ENCODE measurements around the gene S100PBP.

The S100PBP gene

DNA sequence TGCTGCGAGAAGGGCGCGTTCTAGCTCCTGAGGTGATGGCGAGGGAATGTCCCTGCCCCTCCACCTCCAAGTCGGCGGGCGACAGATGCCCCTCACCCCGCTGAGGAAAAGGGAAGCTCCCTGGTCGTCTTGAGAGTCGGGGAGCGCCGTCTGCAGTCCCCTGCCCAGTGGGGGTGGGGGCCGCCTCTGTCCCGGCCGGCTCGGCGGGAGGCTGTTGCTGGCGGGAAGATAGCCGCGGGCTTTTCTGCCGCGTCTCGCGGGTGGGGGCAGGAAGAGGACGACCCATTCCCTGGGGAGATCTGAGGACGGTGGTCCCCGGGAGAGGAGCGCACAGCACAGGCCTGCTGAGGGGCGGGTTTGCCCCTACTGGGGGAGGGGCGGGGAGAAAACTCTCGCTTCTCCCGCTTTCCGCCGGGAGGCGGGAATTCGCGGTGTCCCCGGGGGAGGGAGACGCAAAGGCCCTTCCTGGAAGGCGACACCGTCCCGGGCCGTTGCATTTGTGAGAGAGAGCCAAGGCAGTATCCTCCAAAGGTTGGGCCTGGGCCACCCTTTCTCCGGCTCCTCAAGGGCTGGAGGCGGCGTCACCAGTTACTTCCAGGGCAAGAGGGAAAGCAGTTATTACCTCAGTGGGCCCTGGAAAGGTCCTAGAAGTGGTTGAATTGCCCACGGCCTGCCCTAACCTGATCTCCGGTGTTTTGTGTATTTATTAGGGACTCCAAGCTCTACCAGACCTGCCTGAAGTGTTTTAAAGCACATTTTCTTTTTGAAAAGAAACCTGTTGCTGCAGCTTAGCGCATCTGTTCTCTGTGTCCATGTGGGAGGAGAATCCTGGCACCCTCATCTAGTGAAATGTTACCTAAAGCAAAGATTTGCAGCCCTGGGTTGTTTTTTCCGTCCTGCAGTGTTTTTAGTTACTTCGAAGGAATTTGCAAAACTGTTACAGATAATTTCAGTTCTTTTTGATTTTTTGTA, 648 bp downstream of the S100PBP start:
- no peak for DNase-seq (ENCODE audit: extremely low spot score, insufficient read length, low read depth)

DNA sequence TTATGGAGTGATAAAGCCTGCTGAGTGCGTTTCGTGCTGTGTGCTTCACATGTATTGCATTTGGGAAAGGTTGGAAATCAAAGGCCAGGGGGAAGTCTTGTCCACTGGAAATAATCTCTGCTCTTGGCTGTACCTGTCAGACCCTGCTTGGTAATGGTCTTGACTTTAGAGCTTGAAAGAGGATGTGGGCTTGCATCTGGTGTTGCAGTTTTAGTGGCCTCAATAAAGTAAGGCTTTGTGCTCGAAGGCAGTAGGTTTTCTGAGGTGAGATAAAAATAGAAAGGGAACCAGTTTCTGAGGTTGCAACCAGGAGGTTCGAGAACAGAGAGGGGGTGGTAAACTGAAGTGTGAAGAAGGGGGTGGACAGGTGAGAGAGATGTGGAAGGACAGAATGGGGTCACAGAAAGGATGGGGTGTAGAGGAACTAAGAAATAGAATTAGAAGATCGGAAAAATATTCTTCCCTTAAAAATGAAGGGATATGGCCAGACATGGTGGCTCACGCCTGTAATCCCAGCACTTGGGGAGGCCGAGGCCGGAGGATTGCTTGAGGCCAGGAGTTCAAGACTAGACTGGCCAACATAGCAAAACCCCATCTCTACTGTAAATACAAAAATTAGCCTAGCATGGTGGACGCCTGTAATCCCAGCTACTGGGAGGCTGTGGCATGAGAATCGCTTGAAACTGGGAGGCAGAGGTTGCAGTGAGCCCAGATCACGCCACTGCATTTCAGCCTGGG, 1.5 kb downstream of the S100PBP start:
- FAIRE-seq: peak; percentile 92
- no peak for DNase-seq (ENCODE audit: extremely low spot score, insufficient read length, low read depth)

More for the DNA sequence above, 648 bp downstream of the S100PBP start:
- FAIRE-seq: peak; percentile 21

DNA sequence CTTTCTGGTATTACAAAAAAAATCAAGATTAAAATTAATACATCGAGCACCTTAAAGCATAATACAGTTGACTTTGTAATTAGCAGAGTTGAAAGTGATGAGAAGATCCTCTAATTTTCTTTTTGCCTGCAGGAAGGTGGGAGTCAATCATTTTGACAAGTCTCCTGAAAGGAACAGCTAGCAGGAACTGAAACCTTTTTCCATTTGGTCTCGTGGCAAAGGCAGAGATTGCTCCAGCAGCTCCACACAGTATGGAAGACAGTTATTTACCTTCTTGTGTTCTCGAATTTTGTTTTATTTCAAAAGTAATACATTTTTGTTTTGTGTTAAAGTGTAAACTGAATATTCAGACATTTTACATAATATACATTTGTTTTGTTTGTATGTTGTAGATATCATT, 7.7 kb downstream of the S100PBP start:
- no peak for DNase-seq (ENCODE audit: extremely low spot score, insufficient read length, low read depth)
- no peak for FAIRE-seq

DNA sequence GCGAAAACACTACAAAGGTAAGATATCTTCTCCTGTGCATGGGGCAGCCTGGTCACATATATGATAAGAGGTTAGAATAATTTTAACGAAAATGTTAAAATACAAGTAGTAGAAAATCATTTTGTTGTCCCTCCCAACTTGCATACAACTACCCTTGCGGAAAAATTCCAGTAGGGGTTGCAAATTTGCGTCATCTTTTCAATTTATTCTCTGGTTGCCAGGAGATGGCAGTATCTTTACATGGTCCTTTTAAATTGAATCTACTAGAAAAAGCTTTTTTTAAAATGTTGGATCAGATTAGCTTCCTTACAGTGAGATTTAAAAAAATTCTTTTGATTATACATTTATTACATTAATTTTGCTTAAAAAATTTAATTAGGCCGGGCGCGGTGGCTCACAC, 10.9 kb downstream of the S100PBP start:
- FAIRE-seq (no peak), DNase-seq (ENCODE audit: extremely low spot score, insufficient read length, low read depth) (no peak)

DNA sequence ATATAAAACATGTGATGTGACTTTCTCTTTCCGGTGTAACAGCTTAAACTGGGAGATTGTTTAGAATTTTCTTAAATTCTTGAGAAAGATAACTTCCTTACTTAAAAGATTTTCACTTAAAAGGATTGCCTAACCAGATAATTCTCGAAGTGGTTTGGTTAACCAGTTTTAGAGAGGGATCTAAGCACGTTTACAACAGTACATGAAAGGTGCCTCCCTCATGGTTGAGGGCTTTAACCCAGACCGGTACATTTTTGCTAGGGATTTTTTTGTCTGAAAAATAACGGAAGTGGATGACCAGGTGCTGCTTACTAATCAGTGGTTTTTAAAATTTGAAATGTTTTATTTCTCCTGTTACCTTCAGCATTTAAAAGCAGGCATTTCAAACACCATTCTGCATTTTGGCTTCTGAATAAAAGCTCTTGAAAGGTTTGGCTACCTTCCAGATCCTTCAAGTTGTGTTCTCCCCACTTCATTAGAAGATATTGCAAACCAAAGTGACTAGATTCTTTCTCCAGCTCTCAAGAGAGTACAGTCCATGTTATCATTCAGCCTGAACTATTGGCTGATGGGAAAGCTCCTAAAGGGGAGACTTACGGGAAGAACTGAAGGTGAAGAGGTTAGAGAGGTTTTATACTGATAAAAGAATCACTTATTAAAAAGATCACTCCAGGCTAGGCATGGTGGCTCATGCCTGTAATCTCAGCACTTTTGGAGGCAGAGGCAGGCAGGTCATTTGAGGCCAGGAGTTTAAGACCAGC, 12.8 kb downstream of the S100PBP start:
- DNase-seq (ENCODE audit: extremely low spot score, insufficient read length, low read depth): no peak
- FAIRE-seq: no peak

DNA sequence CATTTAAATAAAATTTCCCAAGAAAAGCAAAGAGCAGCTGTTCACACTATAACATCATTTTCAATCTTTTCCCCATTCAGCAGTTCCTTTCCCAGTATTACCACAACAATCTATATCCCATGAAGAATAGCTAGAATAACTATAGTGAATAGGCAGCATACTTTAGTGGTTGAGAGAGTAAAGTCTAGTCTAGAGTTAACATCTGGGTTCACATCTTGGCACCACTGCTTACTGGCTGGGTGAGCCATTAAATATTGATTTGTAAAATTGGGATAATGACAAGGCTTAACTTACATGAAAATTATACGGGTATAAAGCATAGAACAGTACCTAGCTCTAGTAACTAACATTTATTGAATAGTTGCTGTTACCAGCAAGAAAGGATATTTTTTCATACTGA, 14.4 kb downstream of the S100PBP start:
- FAIRE-seq (no peak), DNase-seq (ENCODE audit: extremely low spot score, insufficient read length, low read depth) (no peak)

DNA sequence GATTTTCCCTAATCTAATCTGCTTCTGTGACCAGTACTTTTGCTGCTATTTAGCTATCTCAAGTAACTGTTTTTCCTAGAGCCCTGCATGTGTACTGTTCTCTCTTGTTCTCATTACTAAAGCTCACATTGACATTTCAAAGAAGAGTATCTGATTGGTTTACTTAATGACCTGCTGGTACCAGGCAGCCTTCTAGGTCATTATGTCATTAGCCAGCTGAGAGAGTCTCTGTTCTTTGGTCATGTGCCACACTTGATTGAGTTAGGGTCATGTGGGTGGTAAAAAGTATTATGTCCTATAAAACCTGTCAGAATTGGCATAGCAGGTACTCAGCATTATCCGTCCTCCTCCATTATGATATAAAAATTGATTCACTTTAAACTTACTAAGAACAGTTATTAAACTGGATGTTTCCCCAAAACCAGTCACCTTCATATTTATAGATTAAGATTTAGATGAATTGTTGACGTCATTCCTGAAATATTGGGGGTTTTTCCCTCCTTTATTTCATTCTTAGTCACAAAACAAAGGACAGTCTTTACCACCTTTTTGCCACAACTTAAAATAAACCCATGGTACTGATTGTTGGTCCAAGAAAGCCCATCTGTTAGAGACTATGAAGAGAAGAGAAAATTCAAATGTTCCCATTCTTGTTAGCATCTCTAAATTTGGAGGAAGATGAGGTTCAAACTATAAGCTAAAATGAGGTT, 31.1 kb downstream of the S100PBP start:
- FAIRE-seq (peak; percentile 41), DNase-seq (ENCODE audit: extremely low spot score, insufficient read length, low read depth) (no peak)

DNA sequence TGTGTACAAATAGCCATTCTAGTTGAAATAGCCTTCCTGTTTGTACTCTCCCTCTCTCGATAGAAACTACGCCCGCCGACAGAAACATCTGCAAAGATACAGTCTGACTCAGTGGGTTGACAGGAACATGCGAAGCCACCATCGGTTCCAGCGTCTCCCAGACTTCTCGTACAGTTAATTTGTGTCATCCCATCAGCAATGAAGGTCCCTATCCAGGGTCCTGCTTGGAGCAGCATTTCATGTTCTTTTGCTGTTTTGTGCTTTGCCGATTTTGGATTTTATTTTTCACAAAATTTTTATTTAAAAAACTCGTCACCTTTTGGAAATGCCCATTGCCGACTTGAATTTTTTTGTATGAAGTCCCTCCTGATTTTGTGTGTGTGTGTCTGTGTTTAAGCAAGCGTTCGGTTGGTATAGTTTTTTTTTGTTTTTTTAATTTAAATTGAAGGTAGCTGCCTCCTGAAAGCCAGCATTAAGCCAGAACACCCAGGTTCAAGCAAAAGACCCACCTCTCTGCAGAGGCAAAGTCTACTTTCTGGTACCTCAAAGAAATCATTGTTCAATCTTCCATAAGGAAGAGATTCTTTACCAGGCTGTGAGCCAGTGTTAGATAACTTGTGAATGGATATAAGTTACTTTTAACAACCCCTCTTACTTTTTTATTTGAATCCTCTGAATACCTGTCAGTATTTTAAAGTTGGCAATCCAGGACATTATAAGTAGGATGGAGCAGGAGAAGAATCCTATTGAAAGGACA, 38.6 kb downstream of the S100PBP start:
- no peak for FAIRE-seq
- no peak for DNase-seq (ENCODE audit: extremely low spot score, insufficient read length, low read depth)

DNA sequence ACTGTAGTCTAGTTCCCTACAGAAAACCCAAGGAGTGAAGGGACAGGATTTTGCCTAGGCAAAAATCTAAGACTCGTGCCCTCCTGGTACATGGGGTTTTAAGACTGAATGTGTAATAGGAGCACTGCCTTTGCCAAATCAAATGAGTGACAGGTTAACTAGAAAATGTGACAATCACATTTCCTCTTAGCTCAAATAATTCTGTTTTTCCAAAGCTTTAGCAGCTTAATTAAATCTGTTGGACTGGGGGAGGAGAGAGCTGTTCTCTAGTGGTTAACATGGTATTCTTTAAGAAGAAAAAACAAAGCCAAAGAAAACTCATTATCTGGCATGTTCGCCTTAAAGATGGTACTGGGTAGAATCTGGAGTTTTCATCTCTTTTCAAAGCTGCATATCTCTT, 40.7 kb downstream of the S100PBP start:
- DNase-seq (ENCODE audit: extremely low spot score, insufficient read length, low read depth) (no peak), FAIRE-seq (no peak)

DNA sequence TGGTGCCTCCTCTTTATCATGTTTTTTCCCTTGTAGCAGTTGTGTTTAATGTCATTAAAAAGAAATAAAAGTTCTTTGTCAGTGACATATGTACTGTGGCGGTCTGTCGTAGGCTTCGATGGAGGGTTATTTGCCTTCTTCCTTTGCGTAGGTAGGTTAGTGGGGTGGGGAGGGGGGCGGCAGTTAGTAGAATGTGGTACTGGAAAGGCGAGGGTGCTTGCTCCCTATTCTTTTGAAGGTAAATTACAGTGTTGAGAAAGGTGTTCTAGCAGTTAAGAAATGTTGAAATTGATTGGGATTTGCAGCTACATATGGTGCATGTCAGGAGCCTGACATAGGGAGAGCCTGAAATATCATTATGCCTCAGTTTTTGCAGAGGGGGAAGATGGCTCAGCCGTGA, 41.3 kb downstream of the S100PBP start:
- DNase-seq (ENCODE audit: extremely low spot score, insufficient read length, low read depth): no peak
- FAIRE-seq: no peak

DNA sequence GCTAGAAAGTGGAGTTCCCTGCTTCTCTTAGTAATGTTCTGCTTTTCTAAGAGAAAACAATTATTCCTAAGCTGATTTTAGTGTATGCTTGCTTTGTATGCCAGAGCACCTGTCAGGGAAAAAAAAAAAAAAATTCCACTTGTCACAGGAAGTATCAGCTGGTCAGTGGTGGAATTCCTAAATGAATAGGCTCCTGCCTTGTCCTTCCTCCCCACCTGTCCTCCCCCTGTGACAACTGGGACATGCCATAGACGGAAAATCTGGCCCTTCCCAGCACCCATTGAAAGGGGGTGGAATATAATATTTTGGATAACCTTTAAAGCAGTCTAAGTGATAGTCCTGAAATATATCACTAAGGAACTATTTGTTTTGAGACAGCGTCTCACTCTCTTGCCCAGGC, 42.5 kb downstream of the S100PBP start:
- DNase-seq (ENCODE audit: extremely low spot score, insufficient read length, low read depth) (no peak), FAIRE-seq (no peak)

DNA sequence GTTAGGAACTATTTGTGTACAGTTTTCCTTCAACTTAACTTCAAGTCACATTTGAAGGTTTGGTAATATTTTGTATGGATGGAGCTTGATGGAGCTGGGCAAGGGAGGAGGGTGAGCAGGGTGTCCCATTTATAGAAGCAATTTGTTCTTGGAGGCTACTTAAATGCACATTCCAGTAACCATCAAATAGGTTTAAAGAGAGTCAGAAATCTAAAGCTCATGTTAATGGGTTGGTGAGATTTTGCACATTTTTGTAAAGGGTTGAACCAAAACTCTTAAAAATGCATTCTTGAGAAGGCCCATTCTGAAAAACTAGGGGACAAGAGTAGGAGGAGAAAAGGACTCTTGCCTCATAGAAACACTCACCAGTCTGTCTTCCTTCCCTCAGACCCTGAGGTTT, 43.1 kb downstream of the S100PBP start:
- no peak for FAIRE-seq
- DNase-seq (ENCODE audit: extremely low spot score, insufficient read length, low read depth): no peak

DNA sequence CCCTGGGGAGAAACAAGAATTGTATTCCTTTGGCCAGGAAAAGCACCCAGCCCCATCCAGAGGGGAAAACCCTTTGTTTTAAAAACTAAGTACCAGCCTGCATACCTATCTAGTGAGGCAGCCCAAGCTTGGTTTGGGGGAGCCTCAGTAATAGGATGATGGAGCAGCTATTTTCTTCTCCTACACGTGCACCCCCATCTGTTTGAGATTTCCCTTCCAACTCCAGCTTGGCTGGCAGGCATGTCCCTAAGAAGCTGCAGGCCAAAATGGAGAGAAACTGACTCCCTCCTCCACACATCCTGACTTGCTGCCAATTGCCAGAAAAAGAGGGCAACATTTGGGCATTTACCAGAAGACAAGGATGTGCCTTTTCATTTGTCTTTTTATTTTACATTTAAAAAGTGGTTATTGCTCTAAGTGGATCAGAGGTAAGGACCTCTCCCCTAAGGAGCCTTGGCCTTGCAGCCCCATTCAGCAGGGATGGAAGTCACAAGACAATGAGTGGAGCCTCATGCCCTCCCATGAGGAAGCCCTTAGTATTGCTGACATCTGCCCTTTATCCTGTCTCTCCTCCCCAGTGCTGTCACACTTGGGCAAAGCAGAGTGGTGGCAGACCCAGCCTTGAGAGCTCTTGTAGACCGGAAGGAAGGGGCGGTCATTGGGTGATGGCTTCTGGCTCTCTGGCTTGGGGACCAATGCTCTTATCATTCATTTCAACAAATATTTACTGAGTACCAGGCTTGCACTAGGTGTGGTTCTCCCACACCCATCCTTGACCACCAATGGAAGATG, 44.6 kb downstream of the S100PBP start:
- DNase-seq (ENCODE audit: extremely low spot score, insufficient read length, low read depth): no peak
- FAIRE-seq: no peak

DNA sequence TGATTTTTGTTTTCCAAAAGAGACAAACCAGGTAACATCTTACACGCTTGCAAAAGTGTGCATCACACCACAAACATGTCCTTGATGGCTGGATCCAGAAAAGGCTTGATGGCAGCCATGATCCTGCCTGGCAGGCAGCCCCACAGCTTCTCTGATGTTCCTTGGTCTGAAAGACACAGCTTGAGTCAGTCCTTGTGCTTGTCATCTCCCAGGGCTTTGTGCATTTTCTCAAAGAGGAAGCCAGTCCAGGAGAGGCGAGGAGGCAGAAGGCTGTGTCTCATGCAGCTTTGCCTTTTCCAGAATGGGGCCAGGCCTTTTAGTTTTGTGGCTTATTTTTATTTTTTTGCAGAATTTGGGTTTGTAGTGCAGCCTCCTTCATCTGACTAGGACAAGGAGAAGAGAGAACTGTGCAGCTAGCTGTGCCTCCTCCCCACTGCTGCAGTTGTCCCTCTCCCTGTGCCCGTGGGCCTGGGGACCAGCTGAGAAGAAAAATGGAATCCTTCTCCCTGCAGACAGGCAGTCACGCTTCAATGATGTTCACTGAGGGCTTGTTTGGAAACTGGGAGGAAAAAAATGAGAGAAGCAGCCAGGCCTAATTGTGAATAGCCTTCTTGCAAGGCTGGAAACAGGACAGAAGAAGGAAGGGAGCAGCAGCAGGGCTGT, 45.9 kb downstream of the S100PBP start:
- FAIRE-seq (no peak), DNase-seq (ENCODE audit: extremely low spot score, insufficient read length, low read depth) (no peak)

DNA sequence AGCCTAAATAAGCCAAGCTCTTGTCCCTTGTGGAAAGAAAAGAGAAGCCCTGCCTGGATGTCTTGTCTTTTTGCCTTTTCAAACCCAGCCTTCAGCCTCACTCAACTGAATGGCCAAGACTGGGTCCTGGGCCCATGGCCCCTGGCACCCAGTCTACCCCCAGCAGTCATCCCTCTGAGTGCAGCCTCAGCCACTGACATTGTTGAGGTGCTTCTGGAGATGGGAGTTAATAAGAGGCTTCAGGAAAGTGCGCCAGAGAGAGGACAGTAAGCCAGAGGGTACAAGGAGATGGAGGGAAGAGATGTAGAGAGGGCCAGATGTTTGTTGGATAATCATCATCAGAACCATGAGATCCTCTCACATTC, 46.4 kb downstream of the S100PBP start:
- DNase-seq (ENCODE audit: extremely low spot score, insufficient read length, low read depth) (no peak), FAIRE-seq (no peak)

DNA sequence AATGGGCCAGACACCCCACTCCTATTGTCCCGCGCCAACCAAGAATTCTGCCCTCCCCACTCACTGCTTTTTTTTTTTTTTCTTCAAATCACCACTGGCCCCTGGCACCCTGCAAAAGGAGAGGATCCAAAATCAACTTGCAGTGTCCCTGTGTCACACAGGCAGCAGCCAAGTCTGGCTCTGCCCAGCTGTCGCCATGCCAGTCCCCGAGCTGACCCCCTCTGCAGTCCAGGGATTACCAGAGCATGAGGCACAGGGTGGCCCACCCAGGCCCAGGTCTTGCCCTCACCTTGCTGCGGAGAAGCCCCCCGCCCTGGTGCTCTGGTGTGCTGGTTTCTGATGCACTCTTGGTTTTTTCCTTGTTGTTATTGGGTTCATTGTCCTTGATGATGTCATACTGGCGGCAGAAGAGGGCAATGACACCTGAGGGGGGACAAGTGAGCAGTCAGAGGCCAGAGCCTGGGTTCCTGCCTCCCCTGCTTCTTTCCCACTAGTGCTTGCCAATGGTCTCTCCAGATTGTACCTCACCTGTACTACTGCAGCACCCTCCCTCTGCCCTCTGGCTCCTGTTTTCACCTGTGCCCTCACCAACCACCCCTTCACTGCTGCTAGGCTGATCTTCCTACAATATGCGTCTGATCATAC, 47.0 kb downstream of the S100PBP start:
- FAIRE-seq (no peak), DNase-seq (ENCODE audit: extremely low spot score, insufficient read length, low read depth) (no peak)

DNA sequence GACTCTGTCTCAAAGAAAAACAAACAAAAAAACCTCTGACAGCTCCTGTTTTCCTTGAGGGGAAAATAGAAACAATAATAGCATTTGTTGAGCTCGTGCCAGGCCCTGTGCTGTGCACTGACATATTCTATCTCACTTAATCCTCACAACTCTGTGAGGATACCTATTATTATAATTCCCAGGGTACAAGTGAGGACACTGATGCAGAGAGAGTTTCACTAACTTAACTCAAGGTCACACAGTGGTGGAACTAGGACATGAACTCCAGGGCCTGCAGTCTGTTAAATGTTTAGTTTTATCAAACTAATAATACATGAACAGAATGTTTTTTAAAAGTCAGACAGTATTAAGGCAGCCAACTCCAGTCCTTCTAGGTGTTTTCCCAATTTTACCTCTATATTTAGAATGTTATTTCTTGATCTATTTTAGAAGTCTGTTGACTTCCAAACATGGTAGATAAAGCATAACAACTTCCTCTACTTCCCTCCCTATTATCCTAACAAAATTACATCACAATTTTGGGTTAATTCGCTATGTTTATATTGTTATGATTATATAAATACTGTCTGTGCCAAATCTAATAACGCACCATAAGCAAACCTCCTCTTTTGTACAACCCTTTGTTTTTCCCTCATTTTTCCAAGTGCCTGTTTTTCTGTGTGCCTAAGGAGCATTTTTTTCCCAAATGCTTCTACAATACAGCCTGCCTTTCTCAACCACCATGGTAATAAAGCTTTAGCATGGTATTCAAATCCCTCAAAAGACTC, 48.4 kb downstream of the S100PBP start:
- FAIRE-seq: no peak
- DNase-seq (ENCODE audit: extremely low spot score, insufficient read length, low read depth): no peak
